Thyroid gland (tissue), 4 donors: ENCODE data around the gene DCAF12.

Source experiments
- POLR2A ChIP-seq, 2 donors: fragments of 450-650 bp; IDR thresholded peaks; one replicate each; pipeline ENCODE4 v1.6.1; 2017; ENCODE audit warnings: antibody characterized with exemption in 2 of 2, mild to moderate bottlenecking in 2 of 2, moderate library complexity in 1 of 2
- TF ChIP-seq, protein P1 (sequence below), 6 experiments: fragments of 200-600 bp in 3 of 6; fragments of 450-650 bp in 3 of 6; sonication (generic) in 3 of 6; IDR thresholded peaks; one replicate each; pipeline ENCODE4 v1.5.1; 2016 to 2019; ENCODE audit warnings: antibody characterized with exemption in 6 of 6, mild to moderate bottlenecking in 2 of 6, inconsistent platforms in 1 of 6, moderate library complexity in 1 of 6

DNA sequence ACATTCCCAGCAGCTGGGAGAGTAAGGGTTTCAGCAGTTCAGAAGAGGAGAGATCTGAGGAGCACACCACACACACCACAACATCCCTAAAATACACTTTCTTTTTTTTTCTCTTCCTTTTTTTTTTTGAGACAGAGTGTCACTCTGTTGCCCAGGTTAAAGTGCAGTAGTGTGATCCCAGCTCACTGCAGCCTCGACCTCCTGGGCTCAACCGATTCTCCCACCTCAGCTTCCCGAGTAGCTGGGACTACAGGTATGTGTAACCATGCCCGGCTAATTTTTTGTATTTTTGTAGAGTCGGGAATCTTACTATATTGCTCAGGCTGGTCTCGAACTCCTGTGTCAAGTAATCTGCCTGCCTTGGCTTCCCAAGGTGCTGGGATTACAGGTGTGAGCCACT, 42.6 kb upstream of the DCAF12 start:
- TF ChIP-seq, protein P1, sequence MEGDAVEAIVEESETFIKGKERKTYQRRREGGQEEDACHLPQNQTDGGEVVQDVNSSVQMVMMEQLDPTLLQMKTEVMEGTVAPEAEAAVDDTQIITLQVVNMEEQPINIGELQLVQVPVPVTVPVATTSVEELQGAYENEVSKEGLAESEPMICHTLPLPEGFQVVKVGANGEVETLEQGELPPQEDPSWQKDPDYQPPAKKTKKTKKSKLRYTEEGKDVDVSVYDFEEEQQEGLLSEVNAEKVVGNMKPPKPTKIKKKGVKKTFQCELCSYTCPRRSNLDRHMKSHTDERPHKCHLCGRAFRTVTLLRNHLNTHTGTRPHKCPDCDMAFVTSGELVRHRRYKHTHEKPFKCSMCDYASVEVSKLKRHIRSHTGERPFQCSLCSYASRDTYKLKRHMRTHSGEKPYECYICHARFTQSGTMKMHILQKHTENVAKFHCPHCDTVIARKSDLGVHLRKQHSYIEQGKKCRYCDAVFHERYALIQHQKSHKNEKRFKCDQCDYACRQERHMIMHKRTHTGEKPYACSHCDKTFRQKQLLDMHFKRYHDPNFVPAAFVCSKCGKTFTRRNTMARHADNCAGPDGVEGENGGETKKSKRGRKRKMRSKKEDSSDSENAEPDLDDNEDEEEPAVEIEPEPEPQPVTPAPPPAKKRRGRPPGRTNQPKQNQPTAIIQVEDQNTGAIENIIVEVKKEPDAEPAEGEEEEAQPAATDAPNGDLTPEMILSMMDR (IDR thresholded peaks at IDR 0.05), result no peak
- no peak for TF ChIP-seq POLR2A (IDR thresholded peaks at IDR 0.05)
